ENCODE measurements around the gene C1QA.
A peak's percentile ranks its signal among the peaks of the same experiment; 100 is the strongest.

The C1QA gene

GRCh38 chr1:22637907-22638445, 1.5 kb downstream of the C1QA start:
- H3K9ac ChIP-seq (ENCODE audit: low read depth, low read length), result no peak overlapping the region
- ATAC-seq (ENCODE audit: insufficient read depth, low read depth) (no peak), DNase-seq (no peak)
- H3K79me2 ChIP-seq (ENCODE audit: insufficient read depth, low read length), result no peaks in the 10 kb centered on the region
- no peak overlapping the region for H3K27ac ChIP-seq (ENCODE audit: low read length)
- no peak for TF ChIP-seq EZH2 (IDR thresholded peaks at IDR 0.05; ENCODE audit: borderline replicate concordance, low read depth, low read length, severe bottlenecking)
- TF ChIP-seq, protein P1, sequence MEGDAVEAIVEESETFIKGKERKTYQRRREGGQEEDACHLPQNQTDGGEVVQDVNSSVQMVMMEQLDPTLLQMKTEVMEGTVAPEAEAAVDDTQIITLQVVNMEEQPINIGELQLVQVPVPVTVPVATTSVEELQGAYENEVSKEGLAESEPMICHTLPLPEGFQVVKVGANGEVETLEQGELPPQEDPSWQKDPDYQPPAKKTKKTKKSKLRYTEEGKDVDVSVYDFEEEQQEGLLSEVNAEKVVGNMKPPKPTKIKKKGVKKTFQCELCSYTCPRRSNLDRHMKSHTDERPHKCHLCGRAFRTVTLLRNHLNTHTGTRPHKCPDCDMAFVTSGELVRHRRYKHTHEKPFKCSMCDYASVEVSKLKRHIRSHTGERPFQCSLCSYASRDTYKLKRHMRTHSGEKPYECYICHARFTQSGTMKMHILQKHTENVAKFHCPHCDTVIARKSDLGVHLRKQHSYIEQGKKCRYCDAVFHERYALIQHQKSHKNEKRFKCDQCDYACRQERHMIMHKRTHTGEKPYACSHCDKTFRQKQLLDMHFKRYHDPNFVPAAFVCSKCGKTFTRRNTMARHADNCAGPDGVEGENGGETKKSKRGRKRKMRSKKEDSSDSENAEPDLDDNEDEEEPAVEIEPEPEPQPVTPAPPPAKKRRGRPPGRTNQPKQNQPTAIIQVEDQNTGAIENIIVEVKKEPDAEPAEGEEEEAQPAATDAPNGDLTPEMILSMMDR (IDR thresholded peaks at IDR 0.05; ENCODE audit: borderline replicate concordance, extremely low read depth, low read length, poor library complexity, severe bottlenecking), result no peak
- H3K4me1 ChIP-seq (ENCODE audit: insufficient read depth, low read length), result peaks cover 4% of the 10 kb centered on the region
- no peak overlapping the region for H2AFZ ChIP-seq (ENCODE audit: low read depth, low read length)
- no peaks in the 10 kb centered on the region for H3K36me3 ChIP-seq (ENCODE audit: insufficient read depth, low read length)
- no peak overlapping the region for H3K4me3 ChIP-seq (ENCODE audit: low read depth in 1 of 2, low read length in 2 of 2)
- no peaks in the 10 kb centered on the region for H3K27me3 ChIP-seq (ENCODE audit: insufficient read depth, low read length, poor library complexity)
- H4K20me1 ChIP-seq (ENCODE audit: insufficient read depth, low read length), result peaks cover 13% of the 10 kb centered on the region
- no peaks in the 10 kb centered on the region for H3K9me3 ChIP-seq (ENCODE audit: insufficient read depth, low read length, severe bottlenecking)
- H3K4me2 ChIP-seq (ENCODE audit: insufficient read depth, low read length), result no peak overlapping the region

DNA sequence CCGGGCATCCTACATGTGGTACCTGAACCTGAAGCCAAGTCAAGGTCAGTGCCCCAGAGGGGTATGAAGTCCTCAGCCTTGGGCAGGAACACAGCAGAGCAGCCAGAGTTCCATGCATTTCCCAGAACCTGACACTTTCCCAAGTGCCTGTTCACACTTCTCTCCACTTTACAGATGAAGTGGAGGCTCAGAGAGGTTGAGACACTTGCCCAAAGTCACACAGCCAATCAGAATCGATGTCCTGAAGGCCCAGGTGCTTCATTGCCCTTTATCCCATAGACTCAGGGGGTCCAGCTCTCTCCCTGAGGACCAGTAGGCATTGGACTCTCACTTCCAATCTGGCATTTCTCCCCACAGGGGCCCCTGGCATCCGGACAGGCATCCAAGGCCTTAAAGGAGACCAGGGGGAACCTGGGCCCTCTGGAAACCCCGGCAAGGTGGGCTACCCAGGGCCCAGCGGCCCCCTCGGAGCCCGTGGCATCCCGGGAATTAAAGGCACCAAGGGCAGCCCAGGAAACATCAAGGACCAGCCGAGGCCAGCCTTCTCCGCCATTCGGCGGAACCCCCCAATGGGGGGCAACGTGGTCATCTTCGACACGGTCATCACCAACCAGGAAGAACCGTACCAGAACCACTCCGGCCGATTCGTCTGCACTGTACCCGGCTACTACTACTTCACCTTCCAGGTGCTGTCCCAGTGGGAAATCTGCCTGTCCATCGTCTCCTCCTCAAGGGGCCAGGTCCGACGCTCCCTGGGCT, 2.2 kb downstream of the C1QA start:
- TF ChIP-seq, protein P1 (IDR thresholded peaks at IDR 0.05; ENCODE audit: borderline replicate concordance, extremely low read depth, low read length, poor library complexity, severe bottlenecking), result no peak
- TF ChIP-seq EZH2 (IDR thresholded peaks at IDR 0.05; ENCODE audit: borderline replicate concordance, low read depth, low read length, severe bottlenecking), result no peak
- Histone ChIP-seq H3K27ac (ENCODE audit: low read length) (no peak overlapping the region), H3K9ac (ENCODE audit: low read depth, low read length) (no peak overlapping the region), H3K9me3 (ENCODE audit: insufficient read depth, low read length, severe bottlenecking) (no peaks in the 10 kb centered on the region), H3K4me3 (ENCODE audit: low read depth in 1 of 2, low read length in 2 of 2) (no peak overlapping the region), H3K4me2 (ENCODE audit: insufficient read depth, low read length) (no peak overlapping the region), H3K4me1 (ENCODE audit: insufficient read depth, low read length) (peaks cover 4% of the 10 kb centered on the region), H2AFZ (ENCODE audit: low read depth, low read length) (no peak overlapping the region), H3K79me2 (ENCODE audit: insufficient read depth, low read length) (no peaks in the 10 kb centered on the region), H3K36me3 (ENCODE audit: insufficient read depth, low read length) (no peaks in the 10 kb centered on the region), H4K20me1 (ENCODE audit: insufficient read depth, low read length) (peaks cover 13% of the 10 kb centered on the region), H3K27me3 (ENCODE audit: insufficient read depth, low read length, poor library complexity) (no peaks in the 10 kb centered on the region)
- ATAC-seq (ENCODE audit: insufficient read depth, low read depth) (no peak), DNase-seq (no peak)

DNA sequence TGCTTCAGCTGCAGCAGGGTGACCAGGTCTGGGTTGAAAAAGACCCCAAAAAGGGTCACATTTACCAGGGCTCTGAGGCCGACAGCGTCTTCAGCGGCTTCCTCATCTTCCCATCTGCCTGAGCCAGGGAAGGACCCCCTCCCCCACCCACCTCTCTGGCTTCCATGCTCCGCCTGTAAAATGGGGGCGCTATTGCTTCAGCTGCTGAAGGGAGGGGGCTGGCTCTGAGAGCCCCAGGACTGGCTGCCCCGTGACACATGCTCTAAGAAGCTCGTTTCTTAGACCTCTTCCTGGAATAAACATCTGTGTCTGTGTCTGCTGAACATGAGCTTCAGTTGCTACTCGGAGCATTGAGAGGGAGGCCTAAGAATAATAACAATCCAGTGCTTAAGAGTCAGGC, 2.9 kb downstream of the C1QA start:
- H3K4me1 ChIP-seq (ENCODE audit: insufficient read depth, low read length), result peaks cover 4% of the 10 kb centered on the region
- H3K79me2 ChIP-seq (ENCODE audit: insufficient read depth, low read length), result no peaks in the 10 kb centered on the region
- no peak for ATAC-seq (ENCODE audit: insufficient read depth, low read depth)
- H3K36me3 ChIP-seq (ENCODE audit: insufficient read depth, low read length), result no peaks in the 10 kb centered on the region
- no peak overlapping the region for H3K9ac ChIP-seq (ENCODE audit: low read depth, low read length)
- no peaks in the 10 kb centered on the region for H3K9me3 ChIP-seq (ENCODE audit: insufficient read depth, low read length, severe bottlenecking)
- peaks cover 13% of the 10 kb centered on the region for H4K20me1 ChIP-seq (ENCODE audit: insufficient read depth, low read length)
- DNase-seq, result no peak
- H3K27ac ChIP-seq (ENCODE audit: low read length), result no peak overlapping the region
- H3K27me3 ChIP-seq (ENCODE audit: insufficient read depth, low read length, poor library complexity), result no peaks in the 10 kb centered on the region
- H2AFZ ChIP-seq (ENCODE audit: low read depth, low read length), result no peak overlapping the region
- H3K4me3 ChIP-seq (ENCODE audit: low read depth in 1 of 2, low read length in 2 of 2), result no peak overlapping the region
- no peak for TF ChIP-seq EZH2 (IDR thresholded peaks at IDR 0.05; ENCODE audit: borderline replicate concordance, low read depth, low read length, severe bottlenecking)
- TF ChIP-seq, protein P1 (IDR thresholded peaks at IDR 0.05; ENCODE audit: borderline replicate concordance, extremely low read depth, low read length, poor library complexity, severe bottlenecking), result peak; percentile 30
- H3K4me2 ChIP-seq (ENCODE audit: insufficient read depth, low read length), result no peak overlapping the region
